Thyroid gland (tissue), 4 donors: Measurements from ENCODE around the gene CFAP206.

Experiments used
- CTCF ChIP-seq, 6 experiments: fragments of 200-600 bp in 3 of 6; fragments of 450-650 bp in 3 of 6; sonication (generic) in 3 of 6; IDR thresholded peaks; one replicate each; pipeline ENCODE4 v1.5.1; 2016 to 2019; ENCODE audit warnings: antibody characterized with exemption in 6 of 6, mild to moderate bottlenecking in 2 of 6, inconsistent platforms in 1 of 6, moderate library complexity in 1 of 6
- POLR2A ChIP-seq, 2 donors: fragments of 450-650 bp; IDR thresholded peaks; one replicate each; pipeline ENCODE4 v1.6.1; 2017; ENCODE audit warnings: antibody characterized with exemption in 2 of 2, mild to moderate bottlenecking in 2 of 2, moderate library complexity in 1 of 2

- TF ChIP-seq POLR2A (IDR thresholded peaks at IDR 0.05) = no peak
- no peak for TF ChIP-seq CTCF (IDR thresholded peaks at IDR 0.05)
These were observed 43.0 kb upstream of the CFAP206 start for GRCh38 chr6:87364602-87365252.
